GM12891 (cell line): ENCODE measurements around the gene SP7.

Experiments
- POLR2A ChIP-seq: IDR thresholded peaks from 2 replicates; pipeline ENCODE4 v1.6.1; 2011; ENCODE audit warnings: low read depth, low read length, control low read depth
- POLR2AphosphoS5 ChIP-seq: IDR thresholded peaks from 2 replicates; pipeline ENCODE4 v1.6.1; 2011; ENCODE audit warnings: low read depth, low read length, control low read depth

DNA sequence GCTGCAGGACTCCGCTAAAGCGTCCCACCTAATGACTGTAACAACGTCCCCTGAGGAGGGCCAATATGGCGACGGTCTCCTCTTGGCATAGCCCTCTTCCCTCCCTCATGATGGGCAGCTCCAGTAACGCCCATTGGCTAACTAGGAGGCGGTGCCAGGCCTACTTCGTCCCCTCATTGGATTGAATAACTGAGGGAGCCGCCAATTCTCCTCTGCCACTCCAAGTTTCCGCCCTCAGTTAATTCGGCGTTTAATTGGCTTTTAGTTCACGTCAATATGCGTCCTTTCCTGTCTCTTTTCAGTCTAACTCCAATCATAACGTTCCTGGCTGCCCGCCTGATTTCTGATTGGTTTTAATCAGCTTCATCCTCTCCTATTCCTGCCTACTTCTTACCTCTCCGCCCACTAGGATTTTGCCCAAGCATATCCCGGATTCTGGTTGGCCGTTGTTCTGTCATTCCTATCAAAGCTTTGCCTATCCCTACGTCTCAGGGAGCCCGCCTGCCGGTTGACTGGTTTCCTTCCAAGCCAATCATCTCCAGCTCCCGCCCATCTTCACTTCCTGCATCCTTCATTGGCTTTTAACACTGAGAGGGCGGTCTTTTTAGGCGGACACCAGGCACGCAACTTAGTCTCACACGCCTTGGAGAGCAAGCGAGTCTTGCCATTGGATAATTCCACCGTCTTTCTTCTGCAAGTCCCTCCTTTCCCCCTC is 43.4 kb upstream of the SP7 start:
- TF ChIP-seq POLR2A, result peak; percentile 95
- peak; percentile 97 for TF ChIP-seq POLR2AphosphoS5
